ENCODE results near the gene SPRY1.

Gene SPRY1

GRCh38 chr4:123379392-123379791, 17.2 kb upstream of the SPRY1 start:
- DNase-seq (ENCODE audit: low read depth in 2 of 2) = no peak

- no peak for DNase-seq (ENCODE audit: low read depth in 2 of 2)
Observed at GRCh38 chr4:123380728-123381716, 15.6 kb upstream of the SPRY1 start.

- no peak for DNase-seq (ENCODE audit: low read depth in 2 of 2)
Observed at GRCh38 chr4:123381996-123382395, 14.6 kb upstream of the SPRY1 start.

- no peak for DNase-seq (ENCODE audit: low read depth in 2 of 2)
Observed at GRCh38 chr4:123383566-123383965, 13.0 kb upstream of the SPRY1 start.

- no peak for DNase-seq (ENCODE audit: low read depth in 2 of 2)
Observed at GRCh38 chr4:123386609-123387008, 10.0 kb upstream of the SPRY1 start.

- DNase-seq (ENCODE audit: low read depth in 2 of 2) = no peak
Observed at GRCh38 chr4:123390846-123391456, 5.6 kb upstream of the SPRY1 start.

- no peak for DNase-seq (ENCODE audit: low read depth in 2 of 2)
Observed at GRCh38 chr4:123393721-123394120, 2.9 kb upstream of the SPRY1 start.

GRCh38 chr4:123397144-123398065, 810 bp downstream of the SPRY1 start:
- peak; percentile 13 to 26 for DNase-seq (ENCODE audit: low read depth in 2 of 2)

- peak; percentile 3 to 53 for DNase-seq (ENCODE audit: low read depth in 2 of 2)
Observed at GRCh38 chr4:123398066-123398852, 1.7 kb downstream of the SPRY1 start.

GRCh38 chr4:123398853-123399626, 2.4 kb downstream of the SPRY1 start:
- peak; percentile 8 to 13 for DNase-seq (ENCODE audit: low read depth in 2 of 2)

- DNase-seq (ENCODE audit: low read depth in 2 of 2) = no peak
Observed at GRCh38 chr4:123399627-123400358, 3.2 kb downstream of the SPRY1 start.

GRCh38 chr4:123401271-123402120, 4.9 kb downstream of the SPRY1 start:
- DNase-seq (ENCODE audit: low read depth in 2 of 2) = no peak

- DNase-seq (ENCODE audit: low read depth in 2 of 2) = no peak
Observed at GRCh38 chr4:123402121-123402465, 5.5 kb downstream of the SPRY1 start.

GRCh38 chr4:123403080-123403604, 6.5 kb downstream of the SPRY1 start:
- no peak for DNase-seq (ENCODE audit: low read depth in 2 of 2)

- no peak for DNase-seq (ENCODE audit: low read depth in 2 of 2)
Observed at GRCh38 chr4:123404533-123404932, 7.9 kb downstream of the SPRY1 start.

GRCh38 chr4:123405267-123405865, 8.8 kb downstream of the SPRY1 start:
- DNase-seq (ENCODE audit: low read depth in 2 of 2) = no peak

GRCh38 chr4:123406872-123407271, 10.3 kb downstream of the SPRY1 start:
- DNase-seq (ENCODE audit: low read depth in 2 of 2) = no peak

- DNase-seq (ENCODE audit: low read depth in 2 of 2) = no peak
Observed at GRCh38 chr4:123408471-123409084, 12.0 kb downstream of the SPRY1 start.

Measured in stimulated activated CD8-positive, alpha-beta memory T cell treated with anti-CD3 and anti-CD28 coated beads, Interleukin-15, amount 100 ng/mL, for 4 hours (primary cell).